HL-60 (cell line): ENCODE results near the gene LARP4B.
"Not testable (repeated sequence)": the region's sequence is repeated elsewhere in the genome, so short reads cannot be mapped to it uniquely, and the experiment has no call there.

ENCODE experiments used
- DNase-seq, 2 experiments: peaks; one replicate each; pipeline ENCODE4 v3.0.0-alpha.2; 2010 to 2020; ENCODE audit warnings: low read depth in 1 of 2, low spot score in 1 of 2
- H3K27ac ChIP-seq: fragments of 250-450 bp; sonication (Bioruptor Pico); replicated peaks from 2 replicates; pipeline ENCODE4 v1.5.1; 2020; ENCODE audit warnings: mild to moderate bottlenecking, moderate library complexity
- H3K27me3 ChIP-seq: fragments of 250-450 bp; sonication (Bioruptor Pico); 2 replicates; pipeline ENCODE4 v1.5.1; 2021; ENCODE audit warnings: mild to moderate bottlenecking, moderate library complexity; ENCODE audit not compliant: insufficient read depth, poor library complexity, severe bottlenecking
- H3K4me3 ChIP-seq: replicated peaks from 2 replicates; pipeline ENCODE4 v1.5.1; 2011; ENCODE audit warnings: mild to moderate bottlenecking, control low read depth, low read length; ENCODE audit not compliant: insufficient read depth
- GABPA ChIP-seq: IDR thresholded peaks from 2 replicates; pipeline ENCODE4 v1.6.1; 2012; ENCODE audit warnings: low read depth
- POLR2AphosphoS5 ChIP-seq: IDR thresholded peaks from 2 replicates; pipeline ENCODE4 v1.6.1; 2012; ENCODE audit warnings: low read depth
- REST ChIP-seq: IDR thresholded peaks from 2 replicates; pipeline ENCODE4 v1.6.1; 2012; ENCODE audit warnings: low read depth; ENCODE audit not compliant: insufficient replicate concordance
- SPI1 ChIP-seq: IDR thresholded peaks from 2 replicates; pipeline ENCODE4 v1.6.1; 2012; ENCODE audit warnings: low read depth, mild to moderate bottlenecking, borderline replicate concordance
- TF ChIP-seq, protein P1 (sequence below): IDR thresholded peaks from one replicate; pipeline ENCODE4 v1.5.1; 2011; ENCODE audit warnings: low read length, control low read depth, inconsistent platforms; ENCODE audit not compliant: insufficient read depth

Gene LARP4B

DNA sequence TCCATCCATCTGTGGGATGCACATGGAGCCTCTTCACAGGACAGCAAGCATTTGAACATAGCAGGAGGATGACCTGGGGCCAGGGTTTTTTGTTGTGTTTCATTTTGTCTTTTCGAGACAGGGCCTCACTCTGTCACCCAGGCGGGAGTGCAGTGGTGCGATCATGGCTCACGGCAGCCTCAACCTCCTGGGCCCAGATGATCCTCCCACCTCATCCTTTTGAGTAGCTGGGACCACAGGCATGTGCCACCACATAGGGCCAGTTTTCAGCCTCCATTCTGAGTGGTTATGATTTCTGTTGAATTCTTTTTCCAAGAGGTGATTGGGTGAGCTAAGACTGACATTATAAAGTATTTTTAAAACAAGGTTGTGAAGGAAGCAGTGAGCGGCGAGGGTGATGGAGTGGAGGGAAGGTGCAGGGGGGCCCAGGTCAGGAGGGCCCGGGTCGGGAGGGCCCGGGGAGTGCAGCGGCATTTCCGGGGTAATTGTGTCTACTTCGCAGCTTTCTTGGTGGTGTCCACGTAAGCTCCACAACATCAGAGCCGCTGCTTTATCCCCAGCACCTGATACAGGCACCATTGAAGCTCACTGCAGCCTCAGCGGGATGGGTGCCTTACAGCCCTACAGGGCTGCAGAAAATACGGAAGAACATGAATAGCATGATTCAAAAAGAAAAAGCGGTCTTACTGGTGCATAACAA is 12.0 kb upstream of the LARP4B start:
- Histone ChIP-seq H3K4me3 (no peak overlapping the region), H3K27me3 (no peaks in the 10 kb centered on the region), H3K27ac (no peak overlapping the region)
- DNase-seq: no peak
- TF ChIP-seq, protein P1, sequence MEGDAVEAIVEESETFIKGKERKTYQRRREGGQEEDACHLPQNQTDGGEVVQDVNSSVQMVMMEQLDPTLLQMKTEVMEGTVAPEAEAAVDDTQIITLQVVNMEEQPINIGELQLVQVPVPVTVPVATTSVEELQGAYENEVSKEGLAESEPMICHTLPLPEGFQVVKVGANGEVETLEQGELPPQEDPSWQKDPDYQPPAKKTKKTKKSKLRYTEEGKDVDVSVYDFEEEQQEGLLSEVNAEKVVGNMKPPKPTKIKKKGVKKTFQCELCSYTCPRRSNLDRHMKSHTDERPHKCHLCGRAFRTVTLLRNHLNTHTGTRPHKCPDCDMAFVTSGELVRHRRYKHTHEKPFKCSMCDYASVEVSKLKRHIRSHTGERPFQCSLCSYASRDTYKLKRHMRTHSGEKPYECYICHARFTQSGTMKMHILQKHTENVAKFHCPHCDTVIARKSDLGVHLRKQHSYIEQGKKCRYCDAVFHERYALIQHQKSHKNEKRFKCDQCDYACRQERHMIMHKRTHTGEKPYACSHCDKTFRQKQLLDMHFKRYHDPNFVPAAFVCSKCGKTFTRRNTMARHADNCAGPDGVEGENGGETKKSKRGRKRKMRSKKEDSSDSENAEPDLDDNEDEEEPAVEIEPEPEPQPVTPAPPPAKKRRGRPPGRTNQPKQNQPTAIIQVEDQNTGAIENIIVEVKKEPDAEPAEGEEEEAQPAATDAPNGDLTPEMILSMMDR: no peak
- TF ChIP-seq SPI1 (no peak), REST (no peak), GABPA (no peak), POLR2AphosphoS5 (no peak)

- Histone ChIP-seq H3K27me3 (no peaks in the 10 kb centered on the region), H3K4me3 (no peak overlapping the region), H3K27ac (no peak overlapping the region)
- DNase-seq: no peak
- TF ChIP-seq POLR2AphosphoS5: no peak
- TF ChIP-seq REST: no peak
- TF ChIP-seq GABPA: no peak
- TF ChIP-seq, protein P1: no peak
- TF ChIP-seq SPI1: no peak
Observed at GRCh38 chr10:938941-939678, 7.6 kb upstream of the LARP4B start.

DNA sequence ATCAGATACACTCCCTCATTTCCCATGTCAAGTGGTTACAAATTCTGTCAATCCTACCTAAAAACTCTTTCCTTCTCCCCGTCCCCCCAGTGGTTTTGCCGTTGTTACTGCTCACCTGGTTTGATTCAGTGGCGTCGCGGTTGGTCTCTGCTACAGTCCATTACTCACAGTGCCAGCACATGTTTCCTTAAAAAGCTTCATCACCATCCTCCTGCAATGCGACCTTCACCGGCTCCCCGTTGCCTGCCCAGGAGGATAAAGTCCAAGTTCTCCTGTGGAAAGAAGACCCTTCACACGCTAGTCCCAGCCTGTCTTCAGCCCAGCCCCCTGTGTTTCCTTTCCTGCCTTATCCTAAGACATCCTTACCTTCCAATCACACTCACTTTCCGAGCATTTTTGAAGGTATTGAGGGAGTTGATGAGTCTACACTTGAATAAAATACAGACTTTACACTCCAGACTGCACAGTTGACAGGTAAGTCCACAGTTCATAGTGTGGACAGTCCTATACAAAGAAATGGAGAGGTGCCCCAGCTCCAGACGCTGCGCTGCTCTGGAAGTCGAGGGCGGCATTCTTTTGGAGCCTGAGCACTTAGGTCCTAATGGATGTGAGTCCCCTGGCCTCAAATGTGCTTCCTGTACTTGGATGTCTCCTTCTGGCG is 3.4 kb upstream of the LARP4B start:
- Histone ChIP-seq H3K4me3 (no peak overlapping the region), H3K27me3 (no peaks in the 10 kb centered on the region), H3K27ac (no peak overlapping the region)
- DNase-seq: no peak
- TF ChIP-seq, protein P1: no peak
- no peak for TF ChIP-seq POLR2AphosphoS5
- no peak for TF ChIP-seq SPI1
- no peak for TF ChIP-seq GABPA
- no peak for TF ChIP-seq REST

- H3K4me3 ChIP-seq, H3K27me3 ChIP-seq, H3K27ac ChIP-seq, DNase-seq: not testable (repeated sequence)
Observed at GRCh38 chr10:934165-934564, 2.7 kb upstream of the LARP4B start.
